Skeletal muscle tissue (tissue), 4 donors: ENCODE measurements around the gene PADI6. TPM values are rescaled to one million over a fixed set of nuclear protein-coding genes. Genes with fewer than 3 reads are reported as not detected.
A peak's percentile ranks its signal among the peaks of the same experiment; 100 is the strongest.
"Not testable (repeated sequence)": the region's sequence is repeated elsewhere in the genome, so short reads cannot be mapped to it uniquely, and the experiment has no call there.

Experiments
- H3K27ac ChIP-seq: one replicate; pipeline ENCODE4 v1.7.0; 2013; ENCODE audit warnings: mild to moderate bottlenecking, low read depth, low read length, inconsistent platforms
- H3K27me3 ChIP-seq, 3 donors: one replicate each; pipeline ENCODE4 v1.7.0; 2013; ENCODE audit warnings: low read length in 3 of 3; ENCODE audit not compliant: control insufficient read depth in 3 of 3, insufficient read depth in 3 of 3
- H3K36me3 ChIP-seq, 3 donors: one replicate each; pipeline ENCODE4 v1.7.0; 2013; ENCODE audit warnings: low read length in 3 of 3; ENCODE audit not compliant: control insufficient read depth in 3 of 3, insufficient read depth in 3 of 3
- H3K4me1 ChIP-seq, 3 donors: one replicate each; pipeline ENCODE4 v1.7.0; 2013; ENCODE audit warnings: low read length in 3 of 3, mild to moderate bottlenecking in 3 of 3; ENCODE audit not compliant: control insufficient read depth in 3 of 3, insufficient read depth in 3 of 3
- H3K4me3 ChIP-seq, 3 donors: one replicate each; pipeline ENCODE4 v1.7.0; 2013; ENCODE audit warnings: low read length in 3 of 3
- H3K9ac ChIP-seq, 3 donors: one replicate each; pipeline ENCODE4 v1.7.0; 2013; ENCODE audit warnings: low read length in 3 of 3, mild to moderate bottlenecking in 3 of 3, moderate library complexity in 2 of 3, low read depth in 1 of 3
- H3K9me3 ChIP-seq, 3 donors: one replicate each; pipeline ENCODE4 v1.7.0; 2013; ENCODE audit warnings: low read length in 3 of 3; ENCODE audit not compliant: control insufficient read depth in 3 of 3
- total RNA-seq: library from RNA; depleted of rRNA; stranded (reverse); fragments of >200 nt; gene quantifications from one replicate; pipeline ENCODE4 v1.2.3, GENCODE V29; 2014
- donor health status: Osteomylitis.

Gene PADI6
- total RNA-seq, 1 donor from 2014 or later, result not detected

- no peaks in the 10 kb centered on the region for H3K9me3 ChIP-seq
- H3K4me3 ChIP-seq, result no peak overlapping the region
- peaks cover 4 to 12% (median 7%) of the 10 kb centered on the region in 3 donors for H3K4me1 ChIP-seq
- H3K9ac ChIP-seq, result no peak overlapping the region
- H3K27ac ChIP-seq, result no peak overlapping the region
- H3K27me3 ChIP-seq, result peaks cover 0 to under 1% (median 0%) of the 10 kb centered on the region in 3 donors
- H3K36me3 ChIP-seq, result peaks cover 0 to 7% (median 4%) of the 10 kb centered on the region in 3 donors
Observed at GRCh38 chr1:17403081-17403480, 31.1 kb downstream of the PADI6 start.

- no peaks in the 10 kb centered on the region for H3K27me3 ChIP-seq
- no peak overlapping the region for H3K27ac ChIP-seq
- peaks cover 4 to 12% (median 7%) of the 10 kb centered on the region in 3 donors for H3K4me1 ChIP-seq
- no peaks in the 10 kb centered on the region for H3K9me3 ChIP-seq
- no peak overlapping the region for H3K9ac ChIP-seq
- H3K4me3 ChIP-seq, result no peak overlapping the region
- peaks cover 6 to 14% (median 6%) of the 10 kb centered on the region in 3 donors for H3K36me3 ChIP-seq
Observed at GRCh38 chr1:17404034-17404684, 32.2 kb downstream of the PADI6 start.

GRCh38 chr1:17404820-17405219, 32.8 kb downstream of the PADI6 start:
- no peak overlapping the region for H3K4me3 ChIP-seq
- no peaks in the 10 kb centered on the region for H3K9me3 ChIP-seq
- H3K9ac ChIP-seq, result no peak overlapping the region
- H3K4me1 ChIP-seq, result peaks cover 4 to 12% (median 9%) of the 10 kb centered on the region in 3 donors
- H3K36me3 ChIP-seq, result peaks cover 12 to 20% (median 13%) of the 10 kb centered on the region in 3 donors
- H3K27ac ChIP-seq, result no peak overlapping the region
- no peaks in the 10 kb centered on the region for H3K27me3 ChIP-seq

GRCh38 chr1:17405898-17406759, 34.1 kb downstream of the PADI6 start:
- no peaks in the 10 kb centered on the region for H3K27me3 ChIP-seq
- H3K4me3 ChIP-seq, result no peak overlapping the region
- H3K9me3 ChIP-seq, result no peaks in the 10 kb centered on the region
- peak overlapping the region in 1 of 3 donors; percentile 50 for H3K9ac ChIP-seq
- H3K36me3 ChIP-seq, result peaks cover 21 to 31% (median 24%) of the 10 kb centered on the region in 3 donors
- peaks cover 4 to 12% (median 9%) of the 10 kb centered on the region in 3 donors for H3K4me1 ChIP-seq
- no peak overlapping the region for H3K27ac ChIP-seq

GRCh38 chr1:17406760-17407475, 34.9 kb downstream of the PADI6 start:
- not testable (repeated sequence) for H3K27me3 ChIP-seq, H3K9ac ChIP-seq, H3K9me3 ChIP-seq, H3K27ac ChIP-seq, H3K4me3 ChIP-seq
- Histone ChIP-seq H3K4me1 (peaks cover 6 to 12% (median 9%) of the 10 kb centered on the region in 3 donors), H3K36me3 (peaks cover 23 to 35% (median 30%) of the 10 kb centered on the region in 3 donors)

GRCh38 chr1:17407786-17408514, 36.0 kb downstream of the PADI6 start:
- H3K27me3 ChIP-seq, H3K27ac ChIP-seq, H3K9me3 ChIP-seq, H3K4me3 ChIP-seq, H3K9ac ChIP-seq: not testable (repeated sequence)
- Histone ChIP-seq H3K4me1 (peaks cover 15 to 22% (median 20%) of the 10 kb centered on the region in 3 donors), H3K36me3 (peaks cover 33 to 45% (median 38%) of the 10 kb centered on the region in 3 donors)

- Histone ChIP-seq H3K27me3 (no peaks in the 10 kb centered on the region), H3K9me3 (no peaks in the 10 kb centered on the region), H3K36me3 (peaks cover 45 to 57% (median 50%) of the 10 kb centered on the region in 3 donors), H3K9ac (no peak overlapping the region), H3K4me3 (no peak overlapping the region), H3K4me1 (peaks cover 15 to 23% (median 20%) of the 10 kb centered on the region in 3 donors), H3K27ac (no peak overlapping the region)
Observed at GRCh38 chr1:17409391-17409811, 37.4 kb downstream of the PADI6 start.

- H3K27me3 ChIP-seq, result no peaks in the 10 kb centered on the region
- peaks cover 11 to 12% (median 12%) of the 10 kb centered on the region in 3 donors for H3K4me1 ChIP-seq
- H3K9ac ChIP-seq, result peak overlapping the region in 2 of 3 donors; percentile 25 to 45
- H3K27ac ChIP-seq, result no peak overlapping the region
- peaks cover 56 to 75% (median 70%) of the 10 kb centered on the region in 3 donors for H3K36me3 ChIP-seq
- no peaks in the 10 kb centered on the region for H3K9me3 ChIP-seq
- no peak overlapping the region for H3K4me3 ChIP-seq
Observed at GRCh38 chr1:17412093-17412870, 40.3 kb downstream of the PADI6 start.

GRCh38 chr1:17414022-17414421, 42.0 kb downstream of the PADI6 start:
- no peaks in the 10 kb centered on the region for H3K9me3 ChIP-seq
- H3K27me3 ChIP-seq, result no peaks in the 10 kb centered on the region
- peaks cover 52 to 78% (median 69%) of the 10 kb centered on the region in 3 donors for H3K36me3 ChIP-seq
- no peak overlapping the region for H3K9ac ChIP-seq
- no peak overlapping the region for H3K27ac ChIP-seq
- no peak overlapping the region for H3K4me3 ChIP-seq
- H3K4me1 ChIP-seq, result peaks cover 11 to 12% (median 12%) of the 10 kb centered on the region in 3 donors
